K562 (cell line): ENCODE results near the gene WNT3. TPM values are rescaled to one million over a fixed set of nuclear protein-coding genes. Genes with fewer than 3 reads are reported as not detected.

Source experiments
- BRCA1 ChIP-seq, 2 experiments: fragments of 450-650 bp in 1 of 2; sonication (generic) in 1 of 2; formaldehyde crosslinking in 1 of 2; IDR thresholded peaks; 2 replicates each; pipeline versions ENCODE4 v1.5.0 to v1.6.1; 2017 to 2020; ENCODE audit warnings: mild to moderate bottlenecking in 1 of 2, missing genetic modification reagents in 1 of 2
- BRF1 ChIP-seq: IDR thresholded peaks from 3 replicates; pipeline ENCODE4 v1.6.1; 2011; ENCODE audit warnings: borderline replicate concordance, mild to moderate bottlenecking; ENCODE audit not compliant: insufficient read length; ENCODE audit errors: extremely low read depth
- CBFB ChIP-seq: sonication (generic); formaldehyde crosslinking; IDR thresholded peaks from 2 replicates; pipeline ENCODE4 v1.4.0; 2020; ENCODE audit warnings: mild to moderate bottlenecking, missing genetic modification reagents
- FOXP1 ChIP-seq: sonication (generic); formaldehyde crosslinking; IDR thresholded peaks from 2 replicates; pipeline ENCODE4 v1.8.0; 2022; ENCODE audit warnings: mild to moderate bottlenecking, missing genetic modification reagents
- HDAC1 ChIP-seq, 2 experiments: fragments of 450-650 bp; IDR thresholded peaks; 2 replicates each; pipeline ENCODE4 v1.6.1; 2016 to 2017; ENCODE audit warnings: inconsistent platforms in 1 of 2, mild to moderate bottlenecking in 1 of 2, moderate library complexity in 1 of 2
- HDAC2 ChIP-seq: fragments of 450-650 bp; IDR thresholded peaks from 2 replicates; pipeline ENCODE4 v1.6.1; 2016; ENCODE audit warnings: mild to moderate bottlenecking
- ILK ChIP-seq: fragments of 450-650 bp; IDR thresholded peaks from 2 replicates; pipeline ENCODE4 v1.6.1; 2016; ENCODE audit warnings: missing genetic modification characterization, low read depth, mild to moderate bottlenecking, missing compliant biosample characterization, moderate library complexity, borderline replicate concordance
- KAT8 ChIP-seq: fragments of 450-650 bp; IDR thresholded peaks from 2 replicates; pipeline ENCODE4 v1.6.1; 2016; ENCODE audit warnings: low read depth, mild to moderate bottlenecking
- KDM4B ChIP-seq, 2 experiments: fragments of 450-650 bp in 1 of 2; sonication (generic) in 1 of 2; IDR thresholded peaks; 2 replicates each; pipeline ENCODE4 v1.6.1; 2016 to 2017; ENCODE audit warnings: borderline replicate concordance in 2 of 2, antibody characterized with exemption in 1 of 2, low read depth in 1 of 2, mild to moderate bottlenecking in 1 of 2
- KLF6 ChIP-seq: fragments of 250-450 bp; sonication (Bioruptor Pico); IDR thresholded peaks from 2 replicates; pipeline ENCODE4 v1.4.0; 2020; ENCODE audit warnings: mild to moderate bottlenecking, moderate library complexity, borderline replicate concordance
- L3MBTL2 ChIP-seq: fragments of 450-650 bp; IDR thresholded peaks from 2 replicates; pipeline ENCODE4 v1.6.1; 2016; ENCODE audit warnings: mild to moderate bottlenecking, moderate library complexity
- NFIC ChIP-seq: fragments of 450-650 bp; IDR thresholded peaks from 2 replicates; pipeline ENCODE4 v1.6.1; 2017; ENCODE audit warnings: mild to moderate bottlenecking, inconsistent platforms
- POLR2G ChIP-seq: fragments of 200-400 bp; formaldehyde crosslinking; IDR thresholded peaks from 2 replicates; pipeline ENCODE4 v1.6.1; 2017; ENCODE audit warnings: low read depth, mild to moderate bottlenecking, antibody characterized with exemption, low read length, moderate library complexity
- POLR2H ChIP-seq: IDR thresholded peaks from 2 replicates; pipeline ENCODE4 v1.6.1; 2016; ENCODE audit warnings: missing genetic modification characterization, low read depth, mild to moderate bottlenecking, control low read depth, missing compliant biosample characterization, moderate library complexity
- PPARD ChIP-seq: fragments of 250-450 bp; sonication (Bioruptor Pico); IDR thresholded peaks from 2 replicates; pipeline ENCODE4 v1.8.0; 2022; ENCODE audit warnings: inconsistent platforms, mild to moderate bottlenecking, moderate library complexity
- RAD21 ChIP-seq, 2 experiments: fragments of 250-450 bp in 1 of 2; fragments of 450-650 bp in 1 of 2; sonication (Bioruptor Pico) in 1 of 2; formaldehyde crosslinking in 1 of 2; IDR thresholded peaks in 1 of 2; conservative IDR thresholded peaks in 1 of 2; 2 replicates each; pipeline versions ENCODE4 v1.4.0 to v1.8.0; 2020 to 2022; ENCODE audit warnings: mild to moderate bottlenecking in 2 of 2, moderate library complexity in 1 of 2
- TOE1 ChIP-seq, 2 experiments: fragments of 450-650 bp in 1 of 2; sonication (generic) in 1 of 2; formaldehyde crosslinking in 1 of 2; IDR thresholded peaks; 2 replicates each; pipeline versions ENCODE4 v1.7.1 to v1.8.0; 2016 to 2022; ENCODE audit warnings: borderline replicate concordance in 2 of 2, mild to moderate bottlenecking in 2 of 2, antibody characterized with exemption in 1 of 2, inconsistent platforms in 1 of 2, low read depth in 1 of 2, missing genetic modification reagents in 1 of 2, moderate library complexity in 1 of 2
- U2AF1 ChIP-seq: fragments of 200-400 bp; formaldehyde crosslinking; optimal IDR thresholded peaks from 2 replicates; pipeline ENCODE3; 2017; ENCODE audit warnings: mild to moderate bottlenecking, low read depth, low read length, moderate library complexity
- ZBTB17 ChIP-seq: fragments of 450-650 bp; formaldehyde crosslinking; IDR thresholded peaks from 2 replicates; pipeline ENCODE4 v1.4.0; 2020; ENCODE audit warnings: mild to moderate bottlenecking
- ZNF12 ChIP-seq: sonication (generic); formaldehyde crosslinking; IDR thresholded peaks from 2 replicates; pipeline ENCODE4 v1.4.0; 2020; ENCODE audit warnings: mild to moderate bottlenecking, missing genetic modification reagents
- ZNF133 ChIP-seq: fragments of 250-450 bp; sonication (Bioruptor Pico); IDR thresholded peaks from 2 replicates; pipeline ENCODE4 v1.4.0; 2020; ENCODE audit warnings: mild to moderate bottlenecking
- ZNF212 ChIP-seq: fragments of 450-650 bp; formaldehyde crosslinking; IDR thresholded peaks from 2 replicates; pipeline ENCODE4 v1.4.0; 2020; ENCODE audit warnings: mild to moderate bottlenecking
- ZNF274 ChIP-seq: IDR thresholded peaks from 2 replicates; pipeline ENCODE4 v1.6.1; 2011; ENCODE audit warnings: low read depth, mild to moderate bottlenecking, low read length, moderate library complexity, borderline replicate concordance
- ZNF431 ChIP-seq: sonication (generic); formaldehyde crosslinking; IDR thresholded peaks from 2 replicates; pipeline ENCODE4 v1.8.0; 2022; ENCODE audit warnings: mild to moderate bottlenecking, missing genetic modification reagents
- ZNF696 ChIP-seq: fragments of 250-450 bp; sonication (Bioruptor Pico); conservative IDR thresholded peaks from 2 replicates; pipeline ENCODE4 v1.4.0; 2020; ENCODE audit warnings: mild to moderate bottlenecking, moderate library complexity
- polyA plus RNA-seq, 8 experiments: library from polyadenylated mRNA; depleted of rRNA in 4 of 8; stranded (reverse) in 5 of 8; unstranded in 3 of 8; fragments of >200 nt; fragmentation: Nextera tagmentation in 2 of 8; fragmentation: Illumina TruSeq in 1 of 8; extraction: Ambion mirVana in 2 of 8; extraction: Trizol in 1 of 8; gene quantifications; 2 replicates each; pipeline versions ENCODE4 v1.2.1 to v1.2.3, GENCODE V29; 2011 to 2014; ENCODE audit warnings: inconsistent platforms in 1 of 8, missing spikeins in 1 of 8
- total RNA-seq, 7 experiments: library from RNA; depleted of rRNA in 6 of 7; stranded (reverse); fragments of >200 nt in 6 of 7; fragmentation: Illumina TruSeq in 2 of 7; extraction: Trizol in 2 of 7; gene quantifications; 2 replicates each; pipeline versions ENCODE4 v1.2.1 to v1.2.3, GENCODE V29; 2011 to 2021; ENCODE audit warnings: low replicate concordance in 1 of 7
- TF ChIP-seq, protein P1 (sequence below): conservative IDR thresholded peaks from 2 replicates; pipeline ENCODE4 v1.6.1; 2011; ENCODE audit warnings: low read depth, mild to moderate bottlenecking, low read length; ENCODE audit not compliant: control insufficient read depth
- TF ChIP-seq, protein P2 (sequence below): fragments of 450-650 bp; conservative IDR thresholded peaks from 2 replicates; pipeline ENCODE4 v1.6.1; 2016; ENCODE audit warnings: missing genetic modification characterization, low read depth, mild to moderate bottlenecking, control low read depth, missing compliant biosample characterization

Gene WNT3
- total and polyA plus RNA-seq, 9 of the 15 experiments (the other 6 are each of a cell fraction or from before 2014, with no cell fraction given): 1.5 to 6.1 (median 3.3) TPM

DNA sequence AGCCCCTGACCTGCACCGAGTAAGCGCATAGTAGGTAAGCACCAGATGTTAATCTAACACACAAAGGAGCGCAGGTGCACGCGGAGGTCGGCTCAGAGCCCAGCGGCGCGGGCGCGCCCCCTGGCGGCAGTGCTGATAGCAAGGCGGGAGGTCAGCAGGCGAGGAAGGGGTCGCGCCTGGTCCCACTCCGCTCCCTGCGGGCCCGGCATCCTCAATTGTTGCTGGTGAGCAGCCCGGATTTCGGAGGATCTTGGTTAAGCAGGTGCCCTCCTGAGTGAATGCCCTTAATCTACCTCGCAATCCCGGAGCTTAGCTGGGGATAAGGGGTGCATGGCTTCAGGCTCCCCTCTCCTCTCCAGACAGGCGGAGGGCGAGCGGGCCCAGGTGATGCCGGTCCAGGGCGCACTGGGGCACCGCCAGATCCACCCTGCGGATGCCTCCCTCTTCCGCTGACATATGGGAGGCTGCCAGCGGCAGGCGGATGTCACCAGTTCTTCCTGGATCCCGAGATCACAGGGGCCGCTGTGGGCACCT, 4.0 kb upstream of the WNT3 start (continued):
- TF ChIP-seq, protein P1, sequence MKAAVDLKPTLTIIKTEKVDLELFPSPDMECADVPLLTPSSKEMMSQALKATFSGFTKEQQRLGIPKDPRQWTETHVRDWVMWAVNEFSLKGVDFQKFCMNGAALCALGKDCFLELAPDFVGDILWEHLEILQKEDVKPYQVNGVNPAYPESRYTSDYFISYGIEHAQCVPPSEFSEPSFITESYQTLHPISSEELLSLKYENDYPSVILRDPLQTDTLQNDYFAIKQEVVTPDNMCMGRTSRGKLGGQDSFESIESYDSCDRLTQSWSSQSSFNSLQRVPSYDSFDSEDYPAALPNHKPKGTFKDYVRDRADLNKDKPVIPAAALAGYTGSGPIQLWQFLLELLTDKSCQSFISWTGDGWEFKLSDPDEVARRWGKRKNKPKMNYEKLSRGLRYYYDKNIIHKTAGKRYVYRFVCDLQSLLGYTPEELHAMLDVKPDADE: peak; percentile 44; the same call in 1 of the 2 replicates
- TF ChIP-seq HDAC2: peak; percentile 50; the same call in 1 of the 2 replicates
- no peak for TF ChIP-seq ZNF12 (CRISPR knock-in tag)
- TF ChIP-seq ZNF696 (CRISPR knock-in tag): no peak
- TF ChIP-seq POLR2G: no peak
- no peak for TF ChIP-seq TOE1 (IDR thresholded peaks at IDR 0.05; ENCODE audit: borderline replicate concordance)
- no peak for TF ChIP-seq TOE1 (CRISPR knock-in tag; IDR thresholded peaks at IDR 0.05; ENCODE audit: borderline replicate concordance, low read depth)
- peak; percentile 68 to 93 for TF ChIP-seq RAD21 (CRISPR knock-in tag; conservative IDR thresholded peaks at IDR 0.05 in 1 of 2, IDR thresholded peaks at IDR 0.05 in 1 of 2)
- no peak for TF ChIP-seq KAT8
- TF ChIP-seq KLF6: no peak
- no peak for TF ChIP-seq ZNF431 (CRISPR knock-in tag)
- TF ChIP-seq PPARD (CRISPR knock-in tag): no peak
- TF ChIP-seq BRCA1 (IDR thresholded peaks at IDR 0.05): no peak
- no peak for TF ChIP-seq BRCA1 (CRISPR knock-in tag; IDR thresholded peaks at IDR 0.05)
- no peak for TF ChIP-seq POLR2H (tag)
- no peak for TF ChIP-seq CBFB (CRISPR knock-in tag)
- TF ChIP-seq BRF1: no peak
- peak; percentile 40; the same call in 1 of the 2 replicates for TF ChIP-seq L3MBTL2
- no peak for TF ChIP-seq ILK (tag)
- TF ChIP-seq ZNF133: no peak
- TF ChIP-seq U2AF1: no peak
- TF ChIP-seq NFIC: peak; percentile 31; the same call in 1 of the 2 replicates
- TF ChIP-seq, protein P2, sequence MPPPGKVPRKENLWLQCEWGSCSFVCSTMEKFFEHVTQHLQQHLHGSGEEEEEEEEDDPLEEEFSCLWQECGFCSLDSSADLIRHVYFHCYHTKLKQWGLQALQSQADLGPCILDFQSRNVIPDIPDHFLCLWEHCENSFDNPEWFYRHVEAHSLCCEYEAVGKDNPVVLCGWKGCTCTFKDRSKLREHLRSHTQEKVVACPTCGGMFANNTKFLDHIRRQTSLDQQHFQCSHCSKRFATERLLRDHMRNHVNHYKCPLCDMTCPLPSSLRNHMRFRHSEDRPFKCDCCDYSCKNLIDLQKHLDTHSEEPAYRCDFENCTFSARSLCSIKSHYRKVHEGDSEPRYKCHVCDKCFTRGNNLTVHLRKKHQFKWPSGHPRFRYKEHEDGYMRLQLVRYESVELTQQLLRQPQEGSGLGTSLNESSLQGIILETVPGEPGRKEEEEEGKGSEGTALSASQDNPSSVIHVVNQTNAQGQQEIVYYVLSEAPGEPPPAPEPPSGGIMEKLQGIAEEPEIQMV (tag): no peak
- TF ChIP-seq ZNF274: no peak
- TF ChIP-seq FOXP1 (CRISPR knock-in tag): no peak; the same call in 1 of the 2 replicates
- peak in 1 of 2 experiments; percentile 27; a peak in 1 of 4 replicates for TF ChIP-seq HDAC1 (IDR thresholded peaks at IDR 0.05)
- TF ChIP-seq ZNF212: no peak
- TF ChIP-seq ZBTB17: no peak
- no peak for TF ChIP-seq KDM4B (IDR thresholded peaks at IDR 0.05; ENCODE audit: borderline replicate concordance in 2 of 2, low read depth in 1 of 2)
